GM21528 (cell line): ENCODE measurements around the gene SURF4.

Experiments
- ATAC-seq: cut with Tn5 transposase; IDR thresholded peaks from one replicate; pipeline ENCODE4 v1.9.1; 2021; ENCODE audit warnings: mild to moderate bottlenecking, moderate library complexity; ENCODE audit not compliant: unreplicated experiment, low FRiP score

SURF4 gene

GRCh38 chr9:133354766-133355165 lies 21.1 kb downstream of the SURF4 start:
- ATAC-seq: no peak

DNA sequence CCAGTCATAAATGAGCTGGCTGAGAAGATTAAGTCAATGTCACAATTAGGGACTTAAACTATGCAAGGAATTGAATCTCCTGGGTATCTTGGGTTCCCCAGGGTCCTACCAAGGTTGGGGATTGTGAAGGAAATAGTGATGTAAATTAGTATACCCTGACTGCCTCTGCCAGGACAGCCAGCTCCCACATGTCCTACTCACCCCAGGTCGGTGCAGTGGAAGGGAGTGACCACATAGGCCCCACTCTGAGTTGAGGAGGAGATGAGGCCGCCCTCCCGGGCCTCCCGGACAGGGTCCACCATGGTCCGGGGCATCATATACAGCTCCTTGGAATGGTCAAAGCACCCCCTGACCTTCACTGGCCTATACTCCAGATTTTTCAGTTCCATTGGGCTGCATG lies 22.3 kb downstream of the SURF4 start:
- ATAC-seq: no peak

DNA sequence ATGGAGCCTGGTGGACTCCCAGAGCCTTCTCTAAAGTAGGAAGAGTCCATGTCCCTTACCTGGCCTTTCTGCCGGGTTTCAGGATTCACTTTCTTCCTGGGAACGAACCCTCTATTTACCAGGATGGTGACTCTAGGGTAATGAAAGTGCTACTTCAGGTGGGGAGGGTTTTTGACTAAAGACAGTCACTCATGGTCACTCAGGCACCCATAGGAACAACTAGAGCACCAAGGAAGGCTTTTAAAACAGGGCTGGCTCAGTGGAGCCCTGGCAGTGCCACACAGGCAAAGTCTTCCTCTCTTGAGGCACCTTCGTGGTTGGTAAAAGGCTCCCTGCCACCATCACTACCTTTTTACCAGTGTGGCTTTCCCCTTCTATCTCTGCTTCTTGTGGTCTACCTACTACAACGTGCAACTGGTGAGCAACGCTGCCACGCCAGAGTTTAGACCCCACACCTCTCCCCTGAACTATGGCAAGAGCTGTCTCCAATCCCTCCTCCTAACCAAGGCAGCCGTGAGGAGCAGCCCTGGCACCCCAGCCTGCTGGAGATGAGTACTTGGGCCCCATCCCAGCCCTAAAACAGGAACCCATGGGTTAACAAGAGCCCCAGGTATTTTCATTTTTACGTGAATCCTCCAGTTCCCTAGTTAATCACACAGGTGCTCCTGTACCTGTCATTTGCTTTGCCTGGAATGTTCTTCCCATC lies 23.1 kb downstream of the SURF4 start:
- ATAC-seq: no peak

- no peak for ATAC-seq
Observed at GRCh38 chr9:133351908-133352634, 23.8 kb downstream of the SURF4 start.

- no peak for ATAC-seq
Observed at GRCh38 chr9:133351526-133351907, 24.3 kb downstream of the SURF4 start.

GRCh38 chr9:133349965-133350616 lies 25.8 kb downstream of the SURF4 start:
- ATAC-seq: no peak

GRCh38 chr9:133348718-133349573 lies 26.9 kb downstream of the SURF4 start:
- ATAC-seq: no peak

DNA sequence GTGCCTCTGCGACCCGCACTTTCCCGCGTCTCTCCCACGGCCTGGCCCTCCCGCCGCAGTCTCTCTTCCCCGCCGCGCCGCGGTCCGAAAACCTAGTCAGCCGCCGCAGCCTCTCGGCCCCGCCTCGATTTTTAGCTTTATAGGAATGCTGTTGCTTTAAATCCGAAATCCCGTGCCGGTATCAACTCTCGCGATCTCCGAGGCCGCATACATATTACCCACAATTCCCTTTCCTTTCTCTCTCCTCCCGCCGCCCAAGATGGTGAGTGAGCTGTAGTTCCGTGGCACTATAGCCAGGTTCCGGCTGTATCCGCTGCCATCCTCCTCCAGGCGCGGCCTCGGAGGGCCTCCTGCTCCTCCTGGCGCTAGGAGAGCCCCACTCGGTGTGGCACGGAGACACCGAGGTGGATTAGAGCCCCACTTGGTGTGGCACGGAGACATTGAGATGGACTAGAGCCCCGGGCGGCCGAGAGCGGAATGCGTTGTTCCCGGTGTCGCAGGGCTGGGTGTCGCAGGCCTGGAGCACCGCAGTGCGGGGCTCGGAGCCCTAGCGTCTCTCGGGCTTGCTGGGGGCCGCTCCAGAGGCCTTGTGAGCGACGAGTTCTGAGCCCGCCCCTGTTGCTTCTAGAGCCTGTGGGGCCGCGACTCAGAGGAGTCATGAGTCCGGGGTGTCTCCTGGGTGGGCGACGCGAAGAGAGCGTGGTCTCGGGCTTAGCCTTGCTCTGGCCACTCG lies 27.7 kb downstream of the SURF4 start, which contains the start of the genes MED22 and RPL7A:
MED22 (minus strand) TSS at position 147 of the 733 bp plus-strand sequence. CDS start 1,469 bp downstream, outside the sequence.
RPL7A (plus strand) TSS at position 234 of the 733 bp plus-strand sequence; CDS start at position 260, 26 bp downstream.
- peak; percentile 72 for ATAC-seq

DNA sequence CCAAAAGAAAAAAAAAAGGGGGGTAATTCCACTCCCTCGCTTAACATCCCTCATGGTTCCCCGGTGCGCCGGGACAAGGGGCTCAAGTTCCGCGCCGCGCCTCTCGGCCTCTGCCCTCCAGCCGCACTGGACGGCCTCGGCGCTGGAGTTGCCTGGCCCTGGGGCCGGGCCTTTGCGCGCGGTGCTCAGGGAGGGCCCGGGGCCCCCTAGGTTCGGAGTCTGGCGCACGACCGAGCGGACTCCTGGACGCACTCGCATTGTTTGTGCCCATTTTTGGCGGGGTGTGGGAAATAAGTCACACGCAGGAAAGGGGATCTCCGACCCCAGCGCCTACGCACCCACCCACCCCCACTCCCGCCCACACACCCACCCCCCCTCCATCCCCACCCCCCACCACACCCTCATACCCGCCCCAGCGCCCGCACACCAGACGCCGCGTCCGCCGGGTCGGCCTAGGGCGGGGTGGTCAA lies 28.3 kb downstream of the SURF4 start:
- peak; percentile 31 for ATAC-seq

DNA sequence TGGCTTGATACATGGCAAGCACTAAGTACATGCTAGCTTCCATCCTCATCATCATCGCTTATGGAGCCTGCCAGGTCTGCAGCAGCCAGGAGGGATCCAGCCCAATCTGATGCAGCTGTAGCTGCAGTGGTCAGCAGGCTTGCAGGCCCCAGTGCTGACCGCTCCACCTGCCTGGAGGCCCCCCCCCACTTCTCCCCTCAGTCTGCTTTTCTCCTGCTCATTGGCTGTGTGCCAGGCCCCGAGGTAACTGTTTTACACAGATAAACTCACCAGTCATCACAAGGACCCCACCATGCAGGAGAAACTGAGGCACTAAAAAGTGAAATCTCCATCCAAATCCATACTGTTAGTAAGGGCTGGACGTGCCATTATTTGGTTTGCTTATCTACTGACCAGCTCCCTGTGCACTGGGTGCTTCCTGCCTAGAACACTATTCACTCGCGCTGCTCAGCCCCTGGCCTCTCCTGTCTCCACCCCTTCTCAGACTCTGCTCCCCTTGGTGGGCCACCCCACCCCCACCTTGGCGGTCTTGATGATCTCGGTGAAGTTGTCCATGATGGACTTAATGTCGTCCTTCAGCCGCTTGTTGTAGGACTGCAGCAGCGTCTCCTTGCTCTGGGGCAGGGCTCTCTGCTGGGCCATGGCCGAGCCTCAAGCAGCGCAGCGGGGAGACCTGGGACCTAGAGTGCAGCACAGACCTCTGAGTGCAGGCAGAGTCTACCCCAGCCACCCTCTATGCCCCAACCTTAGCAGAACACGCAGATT lies 29.7 kb downstream of the SURF4 start:
- no peak for ATAC-seq

DNA sequence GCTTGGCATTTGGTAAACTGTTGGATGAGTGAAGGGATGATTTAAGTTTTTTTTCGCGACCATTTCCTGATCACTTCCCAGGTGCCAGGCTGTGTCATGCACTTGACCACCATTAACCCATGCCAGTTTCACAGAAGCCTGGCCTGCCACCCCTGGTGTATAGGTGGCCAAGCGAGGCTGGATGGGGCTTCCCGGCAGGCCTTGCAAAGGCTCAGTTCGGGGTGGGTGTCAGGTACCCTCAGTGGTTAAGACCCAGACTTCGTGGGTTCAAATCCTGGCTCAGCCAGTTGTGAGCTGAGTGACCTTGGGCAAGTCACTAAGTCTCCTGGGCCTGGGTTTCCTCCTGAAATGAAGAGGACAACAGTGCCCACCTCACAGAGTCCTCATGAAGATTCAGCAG lies 30.3 kb downstream of the SURF4 start:
- ATAC-seq: no peak

DNA sequence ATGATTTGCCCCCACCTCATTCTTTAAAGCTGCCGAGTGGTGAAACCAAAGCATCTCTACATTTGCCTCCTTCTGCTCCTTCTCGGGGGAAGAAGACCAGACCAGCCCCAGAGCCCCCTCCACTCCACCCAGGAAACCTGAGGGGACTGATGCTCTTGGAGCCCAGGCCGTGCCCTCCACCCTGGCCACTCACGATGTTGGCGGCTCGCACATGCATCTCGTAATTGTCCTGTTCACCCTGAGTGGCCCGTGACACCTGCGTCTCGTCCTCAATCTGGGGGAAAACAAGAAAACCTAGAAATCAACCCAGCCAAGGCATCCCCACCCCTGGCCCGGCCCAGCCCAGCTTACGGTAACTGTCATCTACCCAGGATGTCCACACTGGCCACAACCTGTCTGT lies 30.9 kb downstream of the SURF4 start:
- no peak for ATAC-seq

GRCh38 chr9:133344071-133344470 lies 31.8 kb downstream of the SURF4 start:
- ATAC-seq: no peak

GRCh38 chr9:133342570-133342969 lies 33.3 kb downstream of the SURF4 start:
- no peak for ATAC-seq

- ATAC-seq: no peak
Observed at GRCh38 chr9:133342069-133342406, 33.8 kb downstream of the SURF4 start.

DNA sequence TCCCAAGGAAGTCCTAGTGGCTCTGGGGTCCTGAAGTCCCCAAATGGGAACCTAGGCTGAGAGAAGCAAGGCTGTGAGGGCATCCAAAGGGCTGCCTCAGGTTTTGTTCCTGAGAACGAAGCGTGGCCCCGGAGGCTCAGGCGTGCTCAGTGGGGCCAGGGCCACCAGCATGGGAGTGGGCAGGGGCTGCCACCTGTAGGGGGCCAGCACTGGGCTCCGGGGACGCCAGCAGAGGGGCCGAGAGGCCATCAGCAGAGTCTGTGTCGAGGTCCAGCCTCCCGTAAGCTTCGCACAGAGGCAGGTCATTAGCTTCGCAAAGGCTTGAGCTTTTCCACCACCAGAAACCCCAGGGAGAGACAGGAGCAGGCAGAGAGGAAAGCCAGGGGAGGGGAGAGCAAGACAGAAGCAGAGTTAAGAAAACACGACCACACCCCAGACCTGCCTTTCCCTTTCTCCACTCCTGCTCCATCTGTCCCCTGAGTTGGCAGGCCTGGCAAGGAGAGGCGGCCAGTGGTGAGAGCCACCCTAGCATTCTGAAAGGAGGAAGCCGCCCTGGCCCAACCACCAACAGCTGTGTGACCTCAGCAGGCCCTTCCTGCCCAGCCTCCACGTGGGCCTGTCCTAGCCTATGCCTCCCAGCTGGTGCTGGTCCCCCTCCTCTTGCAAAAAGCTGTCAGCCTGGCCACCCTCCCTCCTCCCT lies 34.3 kb downstream of the SURF4 start:
- ATAC-seq: no peak

- ATAC-seq: no peak
Observed at GRCh38 chr9:133340916-133341315, 34.9 kb downstream of the SURF4 start.

GRCh38 chr9:133340256-133340655 lies 35.6 kb downstream of the SURF4 start:
- no peak for ATAC-seq
